Skin of body (tissue), 2 donors: Measurements from ENCODE around the gene GUCY2D. TPM values are rescaled to one million over a fixed set of nuclear protein-coding genes. Genes with fewer than 3 reads are reported as not detected.
"Not testable (repeated sequence)": the region's sequence is repeated elsewhere in the genome, so short reads cannot be mapped to it uniquely, and the experiment has no call there.

ENCODE experiments used
- DNase-seq: peaks from one replicate; lab custom pipeline; 2025; lab: John Stamatoyannopoulos, UW
- total RNA-seq: library from RNA; depleted of rRNA; stranded (reverse); fragments of >200 nt; gene quantifications from one replicate; pipeline ENCODE4 v1.2.3, GENCODE V29; 2014

Gene GUCY2D
- total RNA-seq, 1 donor from 2014 or later, result 0.39 TPM

GRCh38 chr17:8016632-8017424, 14.4 kb downstream of the GUCY2D start:
- DNase-seq, result peak; percentile 5

- peak; percentile 24 for DNase-seq
These were observed 16.0 kb downstream of the GUCY2D start for GRCh38 chr17:8018436-8018835.

- DNase-seq, result no peak
These were observed 16.8 kb downstream of the GUCY2D start for GRCh38 chr17:8019166-8019565.

DNA sequence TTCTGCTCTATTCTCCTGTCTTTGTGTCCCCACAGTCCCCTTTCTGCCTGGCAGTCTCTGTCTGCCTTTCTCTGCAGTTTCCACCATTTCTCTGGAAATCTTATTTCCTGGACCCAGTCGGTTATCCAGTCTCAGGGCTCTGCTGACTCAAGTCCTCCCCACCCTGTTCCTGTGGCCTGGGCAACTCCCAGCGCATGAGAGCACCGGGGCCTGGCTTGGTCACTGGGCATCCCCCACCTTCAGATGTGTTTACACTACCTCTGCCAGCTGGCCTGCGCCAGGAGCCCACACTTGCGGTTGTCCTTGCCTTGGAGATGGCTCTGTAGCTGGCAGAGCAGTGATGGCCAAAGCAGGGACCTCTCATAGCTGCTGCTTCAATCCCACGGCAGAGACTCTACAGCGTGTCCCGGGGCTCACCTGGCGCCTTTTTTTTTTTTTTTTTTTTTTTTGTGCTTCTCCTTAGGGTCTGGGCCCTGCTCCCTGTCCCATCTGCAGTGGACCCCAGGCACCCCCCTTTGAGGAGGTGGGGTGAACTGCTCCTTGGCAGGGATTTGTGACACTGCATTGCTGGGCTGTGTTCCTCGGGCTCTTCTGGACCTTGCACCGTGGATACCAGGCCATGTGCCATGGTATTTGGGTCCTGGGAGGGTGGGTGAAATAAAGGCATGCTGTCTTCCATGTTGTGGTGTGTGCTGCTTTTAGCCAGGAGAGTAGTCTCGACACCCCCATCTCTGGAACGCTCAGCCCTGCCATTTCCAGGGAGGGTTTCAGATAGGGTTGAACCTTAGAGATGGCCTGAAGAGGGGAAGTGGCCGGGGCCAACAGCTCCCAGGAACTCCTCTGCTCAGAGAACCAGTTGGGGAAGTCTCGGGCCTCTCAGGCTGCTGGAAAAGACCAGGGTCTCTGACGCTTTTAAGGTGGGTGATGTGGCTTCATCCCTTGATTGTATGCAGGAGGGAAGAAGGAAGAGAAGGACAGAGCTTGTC, 17.5 kb downstream of the GUCY2D start:
- DNase-seq, result no peak

GRCh38 chr17:8020776-8021564, 18.6 kb downstream of the GUCY2D start:
- DNase-seq, result no peak

DNA sequence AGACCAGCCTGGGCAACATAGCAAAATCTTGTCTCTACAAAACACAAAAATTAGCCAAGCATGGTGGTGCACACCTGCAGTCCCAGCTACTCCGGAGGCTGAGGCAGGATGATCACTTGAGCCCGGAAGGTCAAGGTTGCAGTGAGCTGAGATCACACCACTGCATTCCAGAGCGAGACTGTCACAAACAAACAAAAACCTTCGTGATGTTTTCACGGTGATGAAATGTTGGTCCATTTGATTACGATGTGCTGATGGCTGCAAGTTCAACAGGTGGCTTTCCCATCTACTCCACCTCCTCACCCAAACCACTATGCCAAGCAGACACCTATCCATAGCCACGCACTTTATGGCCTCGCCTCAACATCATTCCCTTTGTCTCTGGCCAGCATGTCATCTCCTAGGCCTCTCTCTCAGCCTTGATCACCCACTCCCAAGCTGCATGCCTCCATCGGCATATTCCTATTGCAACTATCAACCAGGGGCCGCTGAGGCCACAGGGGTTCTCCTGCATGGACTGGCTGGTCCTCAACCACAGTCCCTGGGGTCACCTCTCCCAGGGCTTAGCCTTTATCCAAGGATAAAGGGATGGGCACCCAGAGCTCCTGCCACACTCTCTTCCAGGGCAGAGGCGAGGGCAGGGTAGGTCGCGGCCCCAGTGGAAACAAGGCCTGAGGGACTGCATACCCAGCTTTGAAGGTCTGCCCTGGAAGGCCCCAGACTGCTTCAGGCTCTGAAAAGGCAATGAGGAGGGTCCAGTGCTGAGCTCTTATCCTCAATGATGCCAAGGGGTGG, 19.3 kb downstream of the GUCY2D start:
- DNase-seq, result no peak

- no peak for DNase-seq
These were observed 20.1 kb downstream of the GUCY2D start for GRCh38 chr17:8022360-8023003.

GRCh38 chr17:8024161-8024560, 21.7 kb downstream of the GUCY2D start:
- not testable (repeated sequence) for DNase-seq

DNA sequence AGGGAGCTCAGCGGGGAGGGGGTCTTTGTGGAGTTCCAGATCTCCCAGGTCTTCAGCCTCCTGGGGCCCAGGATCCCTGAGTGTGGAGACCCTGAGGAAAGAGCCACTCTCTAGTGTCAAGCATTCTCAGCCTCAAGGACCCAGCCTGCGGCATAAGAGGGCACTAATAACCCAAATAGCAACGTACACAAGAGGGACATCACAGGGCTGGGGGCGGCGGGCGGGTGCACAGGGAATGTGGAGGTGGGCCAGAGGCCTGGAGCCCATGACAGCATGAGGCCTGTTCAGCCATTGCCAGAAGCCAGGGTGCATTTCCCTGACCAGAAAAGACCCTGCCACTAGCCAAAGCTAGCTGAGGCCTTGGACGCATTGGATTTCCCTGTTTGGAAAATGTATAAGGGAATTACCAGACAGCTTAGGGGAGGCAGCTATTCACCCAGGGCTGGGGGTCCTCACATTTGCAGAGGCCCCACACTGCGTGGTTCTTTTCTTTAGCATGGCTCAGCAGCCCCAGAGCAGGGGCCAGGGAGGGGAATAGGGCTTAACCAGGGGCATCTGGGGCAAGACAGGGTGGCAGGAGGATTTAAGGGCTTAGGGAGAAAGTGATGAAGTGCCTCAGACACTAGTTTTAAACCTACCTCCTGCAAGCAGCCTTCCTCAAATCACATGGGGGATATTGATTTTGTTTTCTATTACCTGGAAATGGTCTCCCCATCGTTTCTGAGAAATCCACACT, 22.9 kb downstream of the GUCY2D start:
- DNase-seq, result no peak

DNA sequence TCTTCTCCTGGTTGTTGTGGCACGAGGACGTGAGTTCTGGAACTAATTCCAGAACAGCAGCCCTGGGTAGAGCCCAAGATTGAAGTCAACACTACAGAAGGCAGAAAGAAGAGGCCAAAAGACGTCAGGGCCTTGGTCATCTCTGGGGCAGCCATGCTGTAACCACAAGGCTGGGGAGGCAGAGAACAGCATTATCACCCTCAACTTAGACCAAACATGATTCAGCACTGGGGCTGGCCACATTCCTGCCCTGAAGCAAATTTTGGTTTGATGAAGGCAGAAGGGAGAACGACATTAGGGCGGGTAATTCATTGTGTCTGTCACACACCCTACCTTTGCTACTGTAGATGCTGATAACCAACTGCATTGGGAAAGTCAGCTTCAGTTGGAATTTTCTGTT, 26.7 kb downstream of the GUCY2D start:
- no peak for DNase-seq

- no peak for DNase-seq
These were observed 28.8 kb downstream of the GUCY2D start for GRCh38 chr17:8031261-8031661.

DNA sequence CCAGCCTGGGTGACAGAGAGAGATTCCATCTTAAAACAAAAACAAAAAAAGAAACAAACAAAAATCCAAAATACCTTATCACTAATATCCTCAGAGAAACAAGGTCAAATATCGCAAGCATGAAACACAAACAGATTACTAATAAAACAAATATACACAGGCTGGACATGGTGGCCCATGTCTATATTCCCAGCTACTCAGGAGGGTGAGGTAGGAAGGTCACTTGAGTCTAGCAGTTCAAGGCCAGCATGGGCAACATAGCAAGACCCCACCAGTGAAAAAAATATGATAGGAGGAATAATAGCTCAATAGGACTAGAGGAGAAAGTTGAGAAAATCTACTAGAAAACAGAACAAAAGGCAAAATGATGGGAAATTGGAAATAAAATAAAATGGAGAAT, 29.5 kb downstream of the GUCY2D start:
- DNase-seq, result no peak

- no peak for DNase-seq
These were observed 30.0 kb downstream of the GUCY2D start for GRCh38 chr17:8032442-8032841.

DNA sequence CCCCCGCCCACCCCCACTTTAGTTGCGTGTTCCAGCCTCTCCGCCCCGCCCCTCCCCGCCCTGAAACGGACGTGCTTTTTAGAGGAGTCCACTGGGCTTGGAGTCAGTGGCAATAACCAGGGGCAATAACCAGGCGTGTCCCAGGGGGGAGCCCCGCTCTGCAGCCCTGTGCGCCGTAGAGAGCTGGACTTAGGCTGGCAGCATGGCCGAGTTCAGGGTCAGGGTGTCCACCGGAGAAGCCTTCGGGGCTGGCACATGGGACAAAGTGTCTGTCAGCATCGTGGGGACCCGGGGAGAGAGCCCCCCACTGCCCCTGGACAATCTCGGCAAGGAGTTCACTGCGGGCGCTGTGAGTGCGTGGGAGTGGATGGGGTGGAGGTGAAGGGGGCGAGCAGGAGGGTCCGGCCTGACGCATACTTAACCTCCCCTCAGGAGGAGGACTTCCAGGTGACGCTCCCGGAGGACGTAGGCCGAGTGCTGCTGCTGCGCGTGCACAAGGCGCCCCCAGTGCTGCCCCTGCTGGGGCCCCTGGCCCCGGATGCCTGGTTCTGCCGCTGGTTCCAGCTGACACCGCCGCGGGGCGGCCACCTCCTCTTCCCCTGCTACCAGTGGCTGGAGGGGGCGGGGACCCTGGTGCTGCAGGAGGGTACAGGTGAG, 36.7 kb downstream of the GUCY2D start, which contains the start of gene ALOX15B:
Gene ALOX15B (plus strand): TSS at position 106 of the 657 bp plus-strand sequence. CDS start 97 bp downstream, at position 203.
- DNase-seq, result no peak

- DNase-seq, result no peak
These were observed 37.3 kb downstream of the GUCY2D start for GRCh38 chr17:8039611-8040168.

DNA sequence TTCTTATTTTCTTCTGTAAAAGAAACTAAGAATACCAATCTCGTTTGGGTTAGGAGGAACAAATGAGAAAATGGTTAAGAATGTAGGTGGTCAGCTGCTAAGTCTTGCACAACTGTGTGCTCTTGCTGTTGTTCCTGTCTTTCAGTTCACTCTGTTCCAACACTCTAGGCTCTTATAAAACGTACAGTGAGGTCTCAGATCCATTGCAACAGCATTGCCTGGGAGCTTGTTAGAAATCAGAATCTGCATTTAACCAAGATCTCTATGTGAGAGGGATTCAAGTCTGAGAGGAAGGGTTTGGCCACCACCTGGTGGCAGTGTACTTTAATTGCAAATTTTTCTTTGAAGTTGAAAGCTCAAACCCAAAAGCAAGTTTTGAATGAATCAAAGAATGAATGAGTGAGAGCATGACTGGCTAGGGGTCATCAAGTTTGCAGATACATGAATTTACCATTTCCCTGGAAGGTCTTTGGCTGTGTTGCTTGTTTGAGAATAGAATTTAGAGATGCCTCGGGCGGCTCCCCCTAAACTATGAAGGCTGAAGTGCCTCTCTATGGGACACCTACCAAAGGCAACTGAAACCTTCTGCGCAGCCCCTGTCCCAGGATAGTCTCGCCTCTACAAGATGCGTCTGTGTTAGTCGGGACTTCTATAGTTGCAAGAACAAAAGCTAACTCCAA, 39.0 kb downstream of the GUCY2D start:
- peak; percentile 53 for DNase-seq

GRCh38 chr17:8041979-8042378, 39.6 kb downstream of the GUCY2D start:
- no peak for DNase-seq
